ENCODE results near the gene COQ8A.
"Not testable (repeated sequence)": the region's sequence is repeated elsewhere in the genome, so short reads cannot be mapped to it uniquely, and the experiment has no call there.

The COQ8A gene

GRCh38 chr1:226994586-226995364 is 54.7 kb downstream of the COQ8A start:
- H3K9me3 ChIP-seq (ENCODE audit: low read length): no peaks in the 10 kb centered on the region
- H3K4me2 ChIP-seq (ENCODE audit: low read length): no peak overlapping the region
- H3K27ac ChIP-seq (ENCODE audit: low read depth, low read length, poor library complexity, severe bottlenecking): no peak overlapping the region
- no peak overlapping the region for H3K9ac ChIP-seq (ENCODE audit: low read length)
- H3K4me1 ChIP-seq (ENCODE audit: insufficient read depth, low read length, severe bottlenecking): peaks cover 9% of the 10 kb centered on the region
- no peak overlapping the region for H2AFZ ChIP-seq (ENCODE audit: low read length)
- no peaks in the 10 kb centered on the region for H4K20me1 ChIP-seq (ENCODE audit: insufficient read depth, low read length)
- no peaks in the 10 kb centered on the region for H3K9me2 ChIP-seq (ENCODE audit: low read depth, low read length)
- no peaks in the 10 kb centered on the region for H3K36me3 ChIP-seq (ENCODE audit: insufficient read depth, low read length)
- H3K79me2 ChIP-seq (ENCODE audit: insufficient read depth, low read length): no peaks in the 10 kb centered on the region
- H3K27me3 ChIP-seq (ENCODE audit: insufficient read depth, low read length): peaks cover 7% of the 10 kb centered on the region; the same call in 1 of the 2 replicates
- no peaks in the 10 kb centered on the region for H3F3A ChIP-seq (ENCODE audit: insufficient read depth, low read length)
- TF ChIP-seq EZH2 (IDR thresholded peaks at IDR 0.05; ENCODE audit: borderline replicate concordance, low read length) (no peak), CTCF (IDR thresholded peaks at IDR 0.05; ENCODE audit: low read length) (no peak)
- no peak overlapping the region for H3K4me3 ChIP-seq (ENCODE audit: low read depth, low read length, poor library complexity, severe bottlenecking)

- no peaks in the 10 kb centered on the region for H3K4me1 ChIP-seq (ENCODE audit: insufficient read depth, low read length, severe bottlenecking)
- no peak overlapping the region for H2AFZ ChIP-seq (ENCODE audit: low read length)
- peaks cover 7% of the 10 kb centered on the region; the same call in 1 of the 2 replicates for H3K27me3 ChIP-seq (ENCODE audit: insufficient read depth, low read length)
- H3K9me3 ChIP-seq (ENCODE audit: low read length): no peaks in the 10 kb centered on the region
- no peak overlapping the region for H3K4me2 ChIP-seq (ENCODE audit: low read length)
- H3F3A ChIP-seq (ENCODE audit: insufficient read depth, low read length): no peaks in the 10 kb centered on the region
- H3K9ac ChIP-seq (ENCODE audit: low read length): no peak overlapping the region
- H3K9me2 ChIP-seq (ENCODE audit: low read depth, low read length): no peaks in the 10 kb centered on the region
- no peak overlapping the region for H3K27ac ChIP-seq (ENCODE audit: low read depth, low read length, poor library complexity, severe bottlenecking)
- H3K36me3 ChIP-seq (ENCODE audit: insufficient read depth, low read length): no peaks in the 10 kb centered on the region
- H4K20me1 ChIP-seq (ENCODE audit: insufficient read depth, low read length): no peaks in the 10 kb centered on the region
- TF ChIP-seq EZH2 (IDR thresholded peaks at IDR 0.05; ENCODE audit: borderline replicate concordance, low read length): no peak
- TF ChIP-seq CTCF (IDR thresholded peaks at IDR 0.05; ENCODE audit: low read length): no peak
- H3K79me2 ChIP-seq (ENCODE audit: insufficient read depth, low read length): no peaks in the 10 kb centered on the region
- H3K4me3 ChIP-seq (ENCODE audit: low read depth, low read length, poor library complexity, severe bottlenecking): no peak overlapping the region
Observed at GRCh38 chr1:226995365-226996332, 55.6 kb downstream of the COQ8A start.

DNA sequence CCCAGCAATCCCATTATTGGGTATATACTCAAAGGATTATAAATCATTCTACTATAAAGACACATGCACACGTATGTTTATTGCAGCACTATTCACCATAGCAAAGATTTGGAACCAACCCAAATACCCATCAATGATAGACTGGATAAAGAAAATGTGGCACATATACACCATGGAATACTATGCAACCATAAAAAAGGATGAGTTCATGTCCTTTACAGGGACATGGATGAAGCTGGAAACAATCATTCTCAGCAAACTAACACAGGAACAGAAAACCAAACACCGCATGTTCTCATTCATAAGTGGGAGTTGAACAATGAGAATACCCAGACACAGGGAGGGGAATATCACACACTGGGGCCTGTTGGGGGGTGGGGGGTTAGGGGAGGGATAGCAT is 59.5 kb downstream of the COQ8A start:
- not testable (repeated sequence) for H3K79me2 ChIP-seq (ENCODE audit: insufficient read depth, low read length); H3K4me3 ChIP-seq (ENCODE audit: low read depth, low read length, poor library complexity, severe bottlenecking); H3K27me3 ChIP-seq (ENCODE audit: insufficient read depth, low read length); H3K27ac ChIP-seq (ENCODE audit: low read depth, low read length, poor library complexity, severe bottlenecking); H3F3A ChIP-seq (ENCODE audit: insufficient read depth, low read length); H3K9ac ChIP-seq (ENCODE audit: low read length); H3K36me3 ChIP-seq (ENCODE audit: insufficient read depth, low read length); H3K9me3 ChIP-seq (ENCODE audit: low read length); H2AFZ ChIP-seq (ENCODE audit: low read length); H3K4me2 ChIP-seq (ENCODE audit: low read length); H3K9me2 ChIP-seq (ENCODE audit: low read depth, low read length); H4K20me1 ChIP-seq (ENCODE audit: insufficient read depth, low read length); H3K4me1 ChIP-seq (ENCODE audit: insufficient read depth, low read length, severe bottlenecking)

Data from OCI-LY1 (cell line).